ENCODE results near the gene PERP. TPM values are rescaled to one million over a fixed set of nuclear protein-coding genes. Genes with fewer than 3 reads are reported as not detected.

Gene PERP
- total and polyA plus RNA-seq, 2 donors (not counting 1 experiment from before 2014, with no cell fraction given), result 39.3 to 85.4 TPM

- Histone ChIP-seq H3K27ac (ENCODE audit: insufficient read depth, low read length) (no peak overlapping the region), H4K20me1 (ENCODE audit: control insufficient read depth, extremely low read depth, insufficient read depth, low read length) (no peaks in the 10 kb centered on the region), H3K9ac (ENCODE audit: insufficient read depth, low read length) (no peak overlapping the region), H3K27me3 (ENCODE audit: control insufficient read depth, insufficient read depth, low read length) (peaks cover 5% of the 10 kb centered on the region), H3K4me3 (replicated peaks in 1 of 4; ENCODE audit: control extremely low read depth in 1 of 4, insufficient read depth in 1 of 4, low read depth in 3 of 4, low read length in 4 of 4) (no peak overlapping the region), H2AFZ (ENCODE audit: low read length) (no peak overlapping the region), H3K4me2 (ENCODE audit: extremely low read depth, insufficient read depth, low read length) (no peak overlapping the region), H3K79me2 (ENCODE audit: control insufficient read depth, insufficient read depth, low read length) (no peaks in the 10 kb centered on the region), H3K36me3 (ENCODE audit: control insufficient read depth, insufficient read depth, low read length) (no peaks in the 10 kb centered on the region), H3K9me3 (ENCODE audit: control insufficient read depth, insufficient read depth, low read depth, low read length) (no peaks in the 10 kb centered on the region), H3K4me1 (ENCODE audit: control insufficient read depth, extremely low read depth, insufficient read depth, low read length) (no peaks in the 10 kb centered on the region)
- no peak for DNase-seq (ENCODE audit: low read depth in 2 of 2)
- TF ChIP-seq, protein P1, sequence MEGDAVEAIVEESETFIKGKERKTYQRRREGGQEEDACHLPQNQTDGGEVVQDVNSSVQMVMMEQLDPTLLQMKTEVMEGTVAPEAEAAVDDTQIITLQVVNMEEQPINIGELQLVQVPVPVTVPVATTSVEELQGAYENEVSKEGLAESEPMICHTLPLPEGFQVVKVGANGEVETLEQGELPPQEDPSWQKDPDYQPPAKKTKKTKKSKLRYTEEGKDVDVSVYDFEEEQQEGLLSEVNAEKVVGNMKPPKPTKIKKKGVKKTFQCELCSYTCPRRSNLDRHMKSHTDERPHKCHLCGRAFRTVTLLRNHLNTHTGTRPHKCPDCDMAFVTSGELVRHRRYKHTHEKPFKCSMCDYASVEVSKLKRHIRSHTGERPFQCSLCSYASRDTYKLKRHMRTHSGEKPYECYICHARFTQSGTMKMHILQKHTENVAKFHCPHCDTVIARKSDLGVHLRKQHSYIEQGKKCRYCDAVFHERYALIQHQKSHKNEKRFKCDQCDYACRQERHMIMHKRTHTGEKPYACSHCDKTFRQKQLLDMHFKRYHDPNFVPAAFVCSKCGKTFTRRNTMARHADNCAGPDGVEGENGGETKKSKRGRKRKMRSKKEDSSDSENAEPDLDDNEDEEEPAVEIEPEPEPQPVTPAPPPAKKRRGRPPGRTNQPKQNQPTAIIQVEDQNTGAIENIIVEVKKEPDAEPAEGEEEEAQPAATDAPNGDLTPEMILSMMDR (conservative IDR thresholded peaks at IDR 0.05 in 1 of 2, IDR thresholded peaks at IDR 0.05 in 1 of 2; ENCODE audit: low read depth in 1 of 2, low read length in 2 of 2), result no peak
These were observed 10.2 kb upstream of the PERP start for GRCh38 chr6:138117376-138117914.

DNA sequence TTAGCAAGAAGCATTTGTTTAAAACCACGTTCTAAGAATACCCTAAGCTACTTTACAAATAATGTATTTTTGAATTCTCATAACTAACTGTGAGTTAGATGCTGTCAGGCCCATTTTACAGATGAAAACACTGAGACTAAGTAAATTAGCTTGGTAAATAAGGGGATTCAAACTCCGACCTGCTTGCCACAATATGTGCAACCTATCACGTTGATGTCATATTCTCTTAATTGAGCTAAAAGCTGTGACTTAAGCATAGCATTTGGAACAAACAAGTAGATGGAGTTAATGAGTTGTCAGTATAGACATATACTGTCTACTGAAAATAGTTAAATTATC is 9.4 kb upstream of the PERP start:
- H3K27me3 ChIP-seq (ENCODE audit: control insufficient read depth, insufficient read depth, low read length), result peaks cover 5% of the 10 kb centered on the region
- H2AFZ ChIP-seq (ENCODE audit: low read length), result no peak overlapping the region
- no peak overlapping the region for H3K9ac ChIP-seq (ENCODE audit: insufficient read depth, low read length)
- H3K9me3 ChIP-seq (ENCODE audit: control insufficient read depth, insufficient read depth, low read depth, low read length), result no peaks in the 10 kb centered on the region
- no peaks in the 10 kb centered on the region for H3K36me3 ChIP-seq (ENCODE audit: control insufficient read depth, insufficient read depth, low read length)
- no peak overlapping the region for H3K4me2 ChIP-seq (ENCODE audit: extremely low read depth, insufficient read depth, low read length)
- no peak for DNase-seq (ENCODE audit: low read depth in 2 of 2)
- H4K20me1 ChIP-seq (ENCODE audit: control insufficient read depth, extremely low read depth, insufficient read depth, low read length), result no peaks in the 10 kb centered on the region
- no peak overlapping the region for H3K4me3 ChIP-seq (replicated peaks in 1 of 4; ENCODE audit: control extremely low read depth in 1 of 4, insufficient read depth in 1 of 4, low read depth in 3 of 4, low read length in 4 of 4)
- no peaks in the 10 kb centered on the region for H3K79me2 ChIP-seq (ENCODE audit: control insufficient read depth, insufficient read depth, low read length)
- no peak overlapping the region for H3K27ac ChIP-seq (ENCODE audit: insufficient read depth, low read length)
- H3K4me1 ChIP-seq (ENCODE audit: control insufficient read depth, extremely low read depth, insufficient read depth, low read length), result no peaks in the 10 kb centered on the region
- TF ChIP-seq EZH2 (IDR thresholded peaks at IDR 0.05; ENCODE audit: low read length, missing control alignments), result no peak
- TF ChIP-seq, protein P1 (conservative IDR thresholded peaks at IDR 0.05 in 1 of 2, IDR thresholded peaks at IDR 0.05 in 1 of 2; ENCODE audit: low read depth in 1 of 2, low read length in 2 of 2), result no peak

- Histone ChIP-seq H3K4me2 (ENCODE audit: extremely low read depth, insufficient read depth, low read length) (no peak overlapping the region), H3K79me2 (ENCODE audit: control insufficient read depth, insufficient read depth, low read length) (no peaks in the 10 kb centered on the region), H3K4me3 (replicated peaks in 1 of 4; ENCODE audit: control extremely low read depth in 1 of 4, insufficient read depth in 1 of 4, low read depth in 3 of 4, low read length in 4 of 4) (no peak overlapping the region), H3K9me3 (ENCODE audit: control insufficient read depth, insufficient read depth, low read depth, low read length) (no peaks in the 10 kb centered on the region), H3K27me3 (ENCODE audit: control insufficient read depth, insufficient read depth, low read length) (peaks cover 5% of the 10 kb centered on the region), H2AFZ (ENCODE audit: low read length) (no peak overlapping the region), H3K27ac (ENCODE audit: insufficient read depth, low read length) (no peak overlapping the region), H3K36me3 (ENCODE audit: control insufficient read depth, insufficient read depth, low read length) (no peaks in the 10 kb centered on the region), H3K4me1 (ENCODE audit: control insufficient read depth, extremely low read depth, insufficient read depth, low read length) (no peaks in the 10 kb centered on the region), H3K9ac (ENCODE audit: insufficient read depth, low read length) (no peak overlapping the region), H4K20me1 (ENCODE audit: control insufficient read depth, extremely low read depth, insufficient read depth, low read length) (no peaks in the 10 kb centered on the region)
- peak; percentile 59 to 81 for DNase-seq (ENCODE audit: low read depth in 2 of 2)
- TF ChIP-seq, protein P1 (conservative IDR thresholded peaks at IDR 0.05 in 1 of 2, IDR thresholded peaks at IDR 0.05 in 1 of 2; ENCODE audit: low read depth in 1 of 2, low read length in 2 of 2), result peak; percentile 50 to 52
- TF ChIP-seq EZH2 (IDR thresholded peaks at IDR 0.05; ENCODE audit: low read length, missing control alignments), result no peak
These were observed 8.8 kb upstream of the PERP start for GRCh38 chr6:138115877-138116660.
